GM12872 (cell line): ENCODE results near the gene ITPKB.

ENCODE experiments used
- CTCF ChIP-seq: IDR thresholded peaks from 3 replicates; pipeline ENCODE4 v1.5.1; 2011; ENCODE audit warnings: low read depth, mild to moderate bottlenecking, low read length, moderate library complexity; ENCODE audit not compliant: insufficient read depth

Gene ITPKB

GRCh38 chr1:226607821-226608220, 131.3 kb downstream of the ITPKB start:
- no peak for TF ChIP-seq CTCF

GRCh38 chr1:226607268-226607660, 131.8 kb downstream of the ITPKB start:
- TF ChIP-seq CTCF = no peak

- no peak for TF ChIP-seq CTCF
Observed at GRCh38 chr1:226606311-226607267, 132.5 kb downstream of the ITPKB start.

- no peak for TF ChIP-seq CTCF
Observed at GRCh38 chr1:226605318-226605950, 133.6 kb downstream of the ITPKB start.

- no peak for TF ChIP-seq CTCF
Observed at GRCh38 chr1:226604560-226605317, 134.3 kb downstream of the ITPKB start.

GRCh38 chr1:226603858-226604559, 135.1 kb downstream of the ITPKB start:
- no peak for TF ChIP-seq CTCF
